WERI-Rb-1 (cell line): ENCODE results near the gene LRRC8A.
"Not testable (repeated sequence)": the region's sequence is repeated elsewhere in the genome, so short reads cannot be mapped to it uniquely, and the experiment has no call there.

ENCODE experiments used
- DNase-seq: peaks from one replicate; pipeline ENCODE4 v3.0.0-alpha.2; 2020
- H3K27ac ChIP-seq: fragments of 250-450 bp; sonication (Bioruptor Pico); 2 replicates; pipeline ENCODE4 v1.5.1; 2020; ENCODE audit warnings: mild to moderate bottlenecking, moderate library complexity
- H3K27me3 ChIP-seq: fragments of 250-450 bp; sonication (Bioruptor Pico); 2 replicates; pipeline ENCODE4 v1.5.1; 2021; ENCODE audit warnings: mild to moderate bottlenecking, low read depth, moderate library complexity; ENCODE audit not compliant: insufficient read depth, severe bottlenecking
- H3K36me3 ChIP-seq: fragments of 250-450 bp; sonication (Bioruptor Pico); 2 replicates; pipeline ENCODE4 v1.5.1; 2020; ENCODE audit warnings: mild to moderate bottlenecking, moderate library complexity
- H3K4me3 ChIP-seq: 2 replicates; pipeline ENCODE4 v1.5.1; 2011; ENCODE audit warnings: low read depth, mild to moderate bottlenecking, control low read depth, low read length
- H3K9me3 ChIP-seq: fragments of 250-450 bp; sonication (Bioruptor Pico); 2 replicates; pipeline ENCODE4 v1.5.1; 2021; ENCODE audit warnings: mild to moderate bottlenecking, moderate library complexity; ENCODE audit not compliant: severe bottlenecking
- CTCF ChIP-seq: IDR thresholded peaks from 2 replicates; pipeline ENCODE4 v1.5.1; 2011; ENCODE audit warnings: low read depth, mild to moderate bottlenecking, control low read depth, inconsistent platforms, low read length

LRRC8A gene

DNA sequence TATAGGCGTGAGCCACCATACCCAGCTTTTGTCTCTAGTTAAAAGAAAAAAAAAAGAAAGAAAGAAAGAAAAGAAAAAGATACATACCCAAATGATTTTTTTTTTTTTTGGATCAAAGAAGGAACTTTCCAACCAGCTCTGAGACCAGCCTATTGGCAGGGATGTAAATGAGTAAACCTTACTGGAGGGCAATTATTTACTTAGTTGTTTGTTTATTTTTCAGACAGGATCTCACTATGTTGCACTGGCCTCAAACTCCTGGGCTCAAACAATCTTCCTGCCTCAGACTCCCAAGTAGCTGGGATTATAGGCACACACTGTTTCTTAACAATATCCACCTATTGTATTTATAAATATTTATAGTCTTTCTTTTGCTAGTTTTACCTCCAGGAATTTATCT lies 41.4 kb upstream of the LRRC8A start:
- H3K27me3 ChIP-seq: no peaks in the 10 kb centered on the region
- H3K9me3 ChIP-seq: no peaks in the 10 kb centered on the region
- H3K27ac ChIP-seq: no peak overlapping the region
- no peak for DNase-seq
- H3K4me3 ChIP-seq: no peak overlapping the region
- peaks cover 12% of the 10 kb centered on the region for H3K36me3 ChIP-seq
- no peak for TF ChIP-seq CTCF

- no peak overlapping the region for H3K27ac ChIP-seq
- H3K9me3 ChIP-seq: no peaks in the 10 kb centered on the region
Measured at GRCh38 chr9:128841694-128842492, 40.0 kb upstream of the LRRC8A start.

DNA sequence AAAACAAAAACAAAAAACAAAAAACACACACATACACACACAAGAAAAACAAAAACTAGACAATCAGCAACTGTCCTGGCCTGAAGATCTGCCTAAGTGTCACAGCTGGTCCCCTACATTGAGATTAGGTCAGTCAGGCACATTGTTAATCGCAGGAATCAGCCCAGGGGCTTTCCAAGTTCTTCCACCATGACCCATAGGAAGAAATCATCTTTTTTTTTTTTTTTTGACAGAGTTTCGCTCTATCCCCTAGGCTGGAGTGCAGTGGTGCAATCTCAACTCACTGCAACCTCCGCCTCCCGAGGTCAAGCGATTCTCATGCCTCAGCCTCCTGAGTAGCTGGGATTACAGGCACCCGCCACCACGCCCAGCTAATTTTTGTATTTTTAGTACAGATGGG lies 38.8 kb upstream of the LRRC8A start:
- H3K9me3 ChIP-seq, H3K27me3 ChIP-seq, H3K4me3 ChIP-seq, H3K27ac ChIP-seq, H3K36me3 ChIP-seq, DNase-seq: not testable (repeated sequence)

More at GRCh38 chr9:128841694-128842492, 40.0 kb upstream of the LRRC8A start:
- DNase-seq: no peak
- no peak for TF ChIP-seq CTCF
- Histone ChIP-seq H3K36me3 (peaks cover 8% of the 10 kb centered on the region), H3K4me3 (no peak overlapping the region), H3K27me3 (no peaks in the 10 kb centered on the region)

DNA sequence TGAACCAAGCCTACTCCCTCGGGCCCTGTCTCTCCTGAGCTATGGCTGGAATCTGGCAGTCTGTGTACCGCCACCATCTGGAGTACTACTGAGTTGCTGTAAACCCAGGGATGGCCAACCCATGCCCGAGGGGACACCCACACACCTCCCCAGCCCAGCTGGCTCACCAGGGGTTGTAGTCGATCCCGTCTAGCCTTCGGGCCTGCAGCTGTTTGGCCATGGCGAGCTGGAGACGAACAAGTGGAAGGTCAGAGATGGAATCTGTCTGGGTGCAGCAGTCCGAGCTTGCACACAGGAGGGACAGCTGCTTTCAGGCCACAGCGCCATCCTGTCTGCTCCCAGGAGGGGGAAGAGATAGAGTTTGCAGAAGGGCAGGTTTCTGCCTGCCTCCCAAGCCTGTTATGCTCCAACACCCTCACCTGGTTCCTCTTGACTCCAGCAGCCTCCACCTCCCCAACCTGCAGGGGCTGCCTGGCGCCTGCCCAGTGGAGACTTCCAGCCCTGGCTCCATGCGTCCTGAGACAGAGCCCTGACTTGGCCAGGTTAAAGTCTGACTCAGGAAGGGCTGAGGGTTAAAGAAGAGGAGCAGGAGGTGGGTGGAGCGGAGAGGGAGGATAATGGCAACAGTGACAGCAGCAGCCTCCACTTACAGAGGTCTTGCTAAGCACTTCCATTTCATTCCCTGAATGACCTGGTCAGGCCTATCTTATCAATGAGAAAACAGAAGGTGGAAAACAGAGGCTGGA lies 36.6 kb upstream of the LRRC8A start:
- Histone ChIP-seq H3K9me3 (no peaks in the 10 kb centered on the region), H3K36me3 (peaks cover 4% of the 10 kb centered on the region), H3K27ac (peak overlapping the region; percentile 56), H3K4me3 (no peak overlapping the region), H3K27me3 (no peaks in the 10 kb centered on the region)
- TF ChIP-seq CTCF: peak; percentile 83
- DNase-seq: peak; percentile 81

GRCh38 chr9:128846680-128847030 lies 35.3 kb upstream of the LRRC8A start:
- no peak overlapping the region for H3K4me3 ChIP-seq
- no peaks in the 10 kb centered on the region for H3K36me3 ChIP-seq
- no peak for TF ChIP-seq CTCF
- no peaks in the 10 kb centered on the region for H3K27me3 ChIP-seq
- no peaks in the 10 kb centered on the region for H3K9me3 ChIP-seq
- no peak overlapping the region for H3K27ac ChIP-seq
- DNase-seq: no peak

GRCh38 chr9:128847803-128848202 lies 34.1 kb upstream of the LRRC8A start:
- Histone ChIP-seq H3K4me3 (no peak overlapping the region), H3K27me3 (no peaks in the 10 kb centered on the region), H3K27ac (no peak overlapping the region), H3K36me3 (no peaks in the 10 kb centered on the region), H3K9me3 (no peaks in the 10 kb centered on the region)
- no peak for DNase-seq
- TF ChIP-seq CTCF: no peak

DNA sequence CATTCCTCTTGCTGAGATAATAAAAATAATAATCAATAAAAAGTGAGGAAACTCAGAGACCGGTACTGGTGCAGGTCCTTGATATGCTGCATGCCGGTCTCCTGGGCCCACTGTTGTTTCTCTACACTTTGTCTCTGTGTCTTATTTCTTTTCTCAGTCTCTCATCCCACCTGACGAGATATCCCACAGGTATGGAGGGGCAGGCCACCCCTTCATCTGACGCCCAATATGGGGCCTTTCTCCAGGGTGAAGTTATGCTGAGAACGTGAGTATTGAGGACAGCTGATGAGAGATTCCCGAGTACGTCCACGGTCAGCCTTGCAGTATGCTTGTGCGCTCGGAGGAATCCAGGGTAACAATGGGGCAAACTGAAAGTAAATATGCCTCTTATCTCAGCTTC lies 30.9 kb upstream of the LRRC8A start:
- H3K36me3 ChIP-seq, H3K27me3 ChIP-seq, H3K9me3 ChIP-seq, H3K4me3 ChIP-seq, H3K27ac ChIP-seq, DNase-seq: not testable (repeated sequence)
